HUES6 (cell line): ENCODE results near the gene SIGLEC5.
"Not testable (repeated sequence)": the region's sequence is repeated elsewhere in the genome, so short reads cannot be mapped to it uniquely, and the experiment has no call there.

Experiments used
- H3K27ac ChIP-seq: 2 replicates; pipeline ENCODE4 v1.7.0; 2013; ENCODE audit warnings: low read depth, mild to moderate bottlenecking, low read length, inconsistent platforms
- H3K27me3 ChIP-seq: 2 replicates; pipeline ENCODE4 v1.6.1; 2013; ENCODE audit warnings: low read length; ENCODE audit not compliant: control insufficient read depth, insufficient read depth
- H3K36me3 ChIP-seq: 2 replicates; pipeline ENCODE4 v1.6.1; 2013; ENCODE audit warnings: low read length; ENCODE audit not compliant: control insufficient read depth, insufficient read depth
- H3K4me1 ChIP-seq: 2 replicates; pipeline ENCODE4 v1.6.1; 2013; ENCODE audit warnings: low read length; ENCODE audit not compliant: control insufficient read depth, insufficient read depth
- H3K4me3 ChIP-seq: 2 replicates; pipeline ENCODE4 v1.5.1; 2013; ENCODE audit warnings: low read depth, low read length
- H3K9ac ChIP-seq: one replicate; pipeline ENCODE4 v1.6.1; 2013; ENCODE audit warnings: mild to moderate bottlenecking, low read length
- H3K9me3 ChIP-seq: 2 replicates; pipeline ENCODE4 v1.6.1; 2013; ENCODE audit warnings: low read depth, low read length; ENCODE audit not compliant: control insufficient read depth, insufficient read depth

Gene SIGLEC5

DNA sequence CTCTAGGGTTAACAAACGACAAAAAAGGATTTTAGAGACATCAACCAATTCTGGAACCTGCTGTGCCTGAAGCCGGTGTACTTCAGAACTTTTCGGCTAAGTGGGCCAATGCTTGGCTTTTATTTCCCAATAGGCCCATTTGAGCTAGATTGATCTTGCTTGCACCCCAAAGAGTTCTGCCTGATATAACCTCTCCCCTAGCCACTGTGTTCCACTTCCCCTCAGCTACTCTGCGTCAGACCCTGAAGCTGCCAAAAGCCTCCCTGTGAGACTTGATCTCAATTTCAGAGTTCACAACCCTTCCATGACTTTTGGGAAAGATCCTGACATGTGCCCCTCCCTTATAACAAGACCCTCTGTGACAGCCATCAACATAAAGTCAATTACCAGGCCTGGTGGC is 22.1 kb upstream of the SIGLEC5 start:
- no peak overlapping the region for H3K4me3 ChIP-seq
- H3K9ac ChIP-seq: no peak overlapping the region
- 0 out of 2 replicates have a peak, but pooled peaks cover 2% of the 10 kb centered on the region for H3K9me3 ChIP-seq
- no peaks in the 10 kb centered on the region for H3K4me1 ChIP-seq
- no peak overlapping the region for H3K27ac ChIP-seq
- H3K36me3 ChIP-seq: no peaks in the 10 kb centered on the region
- peaks cover 38% of the 10 kb centered on the region; the same call in 1 of the 2 replicates for H3K27me3 ChIP-seq

DNA sequence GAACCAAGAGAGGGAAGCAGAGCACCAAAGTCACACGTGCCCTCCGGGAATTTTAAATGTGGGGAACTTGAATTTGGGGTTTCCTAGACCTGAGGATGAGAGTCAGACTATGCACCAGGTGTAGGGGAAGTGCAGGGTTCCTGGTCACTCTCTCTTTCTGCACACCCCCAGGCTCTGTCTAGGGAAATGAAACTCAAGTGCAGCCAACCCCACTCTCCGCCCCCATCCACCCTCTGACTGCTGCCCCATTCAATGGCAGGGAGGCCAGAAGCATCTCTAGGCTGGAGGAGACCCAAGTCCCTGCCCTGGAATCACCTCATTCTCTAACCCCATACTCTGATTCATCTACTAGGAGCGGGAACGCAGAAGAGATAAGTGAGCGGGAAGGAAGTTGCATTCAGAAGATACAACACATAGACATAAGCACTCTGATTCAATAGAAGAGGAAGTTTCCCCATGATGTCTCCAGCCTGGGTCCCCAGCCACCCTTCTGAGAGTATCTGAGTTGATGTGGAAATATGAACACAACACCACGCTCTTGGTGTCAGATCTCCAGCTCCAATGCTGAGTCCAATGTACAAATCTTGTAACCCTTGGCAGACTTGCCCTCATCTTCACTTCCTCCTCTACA is 21.1 kb upstream of the SIGLEC5 start:
- H3K9ac ChIP-seq: no peak overlapping the region
- H3K27me3 ChIP-seq: peaks cover 38% of the 10 kb centered on the region; the same call in 1 of the 2 replicates
- H3K27ac ChIP-seq: no peak overlapping the region
- H3K4me3 ChIP-seq: no peak overlapping the region
- no peaks in the 10 kb centered on the region for H3K4me1 ChIP-seq
- H3K9me3 ChIP-seq: 0 out of 2 replicates have a peak, but pooled peaks cover 2% of the 10 kb centered on the region
- H3K36me3 ChIP-seq: no peaks in the 10 kb centered on the region

DNA sequence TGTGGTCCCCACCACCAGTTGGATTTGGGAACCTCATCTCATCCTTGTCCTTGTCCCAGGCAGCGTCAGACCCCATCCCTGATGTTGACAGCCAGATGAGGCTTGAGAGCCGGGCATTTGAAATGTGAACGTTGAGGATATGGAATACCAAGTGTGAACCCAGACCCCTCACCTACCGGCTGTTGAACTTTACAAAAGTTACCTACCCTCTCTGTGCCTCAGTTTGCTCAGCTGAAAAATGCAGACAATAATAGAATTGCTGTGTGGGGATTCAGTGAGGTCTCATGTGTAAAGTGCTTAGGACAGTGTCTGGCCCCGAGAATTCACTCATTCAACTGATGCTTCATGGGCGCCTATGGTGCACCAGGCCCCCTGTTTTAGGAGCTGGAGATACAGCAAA is 17.1 kb upstream of the SIGLEC5 start:
- H3K9ac ChIP-seq: no peak overlapping the region
- H3K36me3 ChIP-seq: no peaks in the 10 kb centered on the region
- no peaks in the 10 kb centered on the region for H3K9me3 ChIP-seq
- H3K27me3 ChIP-seq: peaks cover 34% of the 10 kb centered on the region; the same call in 1 of the 2 replicates
- no peak overlapping the region for H3K4me3 ChIP-seq
- no peak overlapping the region for H3K27ac ChIP-seq
- no peaks in the 10 kb centered on the region for H3K4me1 ChIP-seq

DNA sequence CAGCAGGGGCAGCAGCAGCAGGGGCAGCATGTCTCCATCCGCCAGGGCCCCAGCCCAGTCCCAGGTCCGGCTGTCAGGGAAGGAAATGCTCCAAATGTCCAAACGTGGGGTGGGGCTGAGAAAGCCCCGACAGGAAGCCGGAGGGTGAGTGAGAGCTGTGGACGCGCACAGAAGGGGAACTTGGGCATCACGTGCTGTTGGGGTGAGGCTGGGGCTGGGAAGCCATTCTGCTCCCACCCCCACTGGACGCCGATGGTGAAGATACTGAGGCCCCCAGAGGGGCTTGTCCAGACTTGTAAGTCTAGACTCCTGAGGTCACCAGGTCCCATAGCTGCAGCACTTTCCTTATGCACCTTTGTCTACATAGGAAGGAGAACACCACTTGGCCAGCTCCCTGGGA is 16.5 kb upstream of the SIGLEC5 start, which contains the start of gene SIGLEC14:
SIGLEC14 (minus strand) TSS at position 96 of the 400 bp plus-strand sequence; CDS start at position 30, 66 bp downstream.
- H3K27me3 ChIP-seq: peaks cover 28% of the 10 kb centered on the region; the same call in 1 of the 2 replicates
- H3K9me3 ChIP-seq, H3K4me3 ChIP-seq, H3K4me1 ChIP-seq, H3K9ac ChIP-seq, H3K27ac ChIP-seq, H3K36me3 ChIP-seq: not testable (repeated sequence)

DNA sequence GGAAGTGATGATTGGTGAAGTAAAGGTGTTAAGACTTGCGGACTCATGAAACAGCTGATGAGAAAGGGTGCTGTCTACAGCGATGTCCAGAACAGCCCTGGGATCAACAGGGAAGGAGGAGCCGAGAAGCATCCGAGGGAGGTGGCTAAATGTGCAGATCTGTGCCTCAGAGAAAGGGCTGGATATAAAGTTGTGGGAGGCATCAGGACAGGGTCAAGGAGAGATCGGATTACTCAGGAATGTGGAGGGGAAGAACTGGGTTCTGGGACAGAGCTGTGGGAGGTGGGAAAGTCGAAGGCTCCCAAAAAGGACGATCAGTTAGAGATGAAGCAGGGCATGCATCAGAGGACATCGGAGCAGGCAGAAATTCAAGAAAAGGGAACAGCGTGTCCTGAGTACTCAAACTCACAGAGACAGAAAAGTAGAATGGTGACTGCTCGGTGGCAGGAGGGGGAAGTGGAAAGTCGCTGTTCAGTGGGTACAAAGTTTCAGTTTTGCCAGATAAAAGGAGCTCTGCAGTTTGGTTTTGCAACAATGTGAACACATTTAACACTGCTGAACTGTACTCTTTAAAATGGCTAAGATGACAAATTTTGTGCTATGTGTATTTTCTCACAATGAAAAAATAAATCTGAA is 14.6 kb upstream of the SIGLEC5 start:
- H3K27ac ChIP-seq: no peak overlapping the region
- H3K9ac ChIP-seq: no peak overlapping the region
- H3K36me3 ChIP-seq: no peaks in the 10 kb centered on the region
- no peak overlapping the region for H3K4me3 ChIP-seq
- peaks cover 11% of the 10 kb centered on the region; the same call in 1 of the 2 replicates for H3K27me3 ChIP-seq
- H3K9me3 ChIP-seq: no peaks in the 10 kb centered on the region
- no peaks in the 10 kb centered on the region for H3K4me1 ChIP-seq

DNA sequence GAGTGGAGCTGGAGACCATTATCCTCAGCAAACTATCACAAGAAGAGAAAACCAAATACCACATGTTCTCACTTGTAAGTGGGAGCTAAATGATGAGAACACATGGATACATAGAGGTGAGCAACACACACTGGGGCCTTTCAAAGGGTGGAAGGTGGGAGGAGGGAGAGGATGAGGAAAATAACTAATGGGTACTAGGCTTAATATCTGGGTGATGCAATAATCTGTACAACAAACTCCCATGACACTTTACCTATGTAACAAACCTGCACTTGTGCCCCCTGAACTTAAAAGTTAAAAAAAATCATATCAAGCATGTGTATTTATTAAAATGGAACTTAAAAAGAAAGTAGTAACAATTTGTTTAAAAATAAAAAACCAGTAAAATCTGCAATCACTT is 11.4 kb upstream of the SIGLEC5 start:
- Histone ChIP-seq H3K4me1 (no peaks in the 10 kb centered on the region), H3K4me3 (no peak overlapping the region), H3K27me3 (peaks cover 3% of the 10 kb centered on the region; the same call in 1 of the 2 replicates), H3K36me3 (no peaks in the 10 kb centered on the region), H3K27ac (no peak overlapping the region), H3K9ac (no peak overlapping the region), H3K9me3 (peaks cover 5% of the 10 kb centered on the region; the same call in 1 of the 2 replicates)

DNA sequence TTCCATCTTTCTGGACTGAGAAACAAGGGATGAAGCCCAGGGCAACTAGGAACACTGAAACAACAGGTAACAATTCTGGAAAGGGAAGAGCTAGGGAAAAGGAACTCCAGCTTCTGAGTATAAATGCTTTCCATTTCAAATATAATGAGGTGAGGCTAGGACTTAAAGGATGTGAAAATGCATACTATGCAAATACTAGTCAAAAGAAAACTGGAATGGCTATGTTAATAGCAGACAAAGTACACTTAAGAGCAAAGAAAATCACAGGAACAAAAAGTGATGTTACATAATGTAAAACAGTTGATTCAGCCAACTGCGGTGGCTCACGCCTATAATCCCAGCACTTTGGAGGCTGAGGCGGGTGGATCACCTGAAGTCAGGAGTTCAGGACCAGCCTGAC is 10.2 kb upstream of the SIGLEC5 start:
- Histone ChIP-seq H3K36me3 (no peaks in the 10 kb centered on the region), H3K9ac (no peak overlapping the region), H3K9me3 (peaks cover 5% of the 10 kb centered on the region; the same call in 1 of the 2 replicates), H3K4me3 (no peak overlapping the region), H3K27ac (no peak overlapping the region), H3K4me1 (no peaks in the 10 kb centered on the region), H3K27me3 (peaks cover 3% of the 10 kb centered on the region; the same call in 1 of the 2 replicates)

DNA sequence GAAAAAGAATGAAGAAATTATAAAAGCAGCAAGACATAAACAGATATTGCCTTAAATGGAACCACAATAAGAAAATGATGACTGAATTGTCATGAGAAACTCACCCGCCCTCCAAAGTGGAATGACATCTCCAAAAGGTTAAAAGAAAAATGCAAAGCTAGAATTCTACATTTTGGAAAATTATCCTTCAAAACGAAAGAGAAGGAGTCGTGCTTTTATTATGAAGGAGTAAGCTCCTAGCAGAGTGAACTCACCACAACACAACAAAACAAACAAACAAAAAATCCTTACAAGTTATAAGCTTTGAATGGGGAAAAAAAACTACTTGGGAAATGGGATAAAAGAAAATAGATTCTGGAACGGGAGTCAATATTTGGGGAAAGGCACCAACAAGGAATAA is 9.7 kb upstream of the SIGLEC5 start:
- no peaks in the 10 kb centered on the region for H3K36me3 ChIP-seq
- H3K27ac ChIP-seq: no peak overlapping the region
- peaks cover 5% of the 10 kb centered on the region; the same call in 1 of the 2 replicates for H3K9me3 ChIP-seq
- H3K4me3 ChIP-seq: no peak overlapping the region
- H3K9ac ChIP-seq: no peak overlapping the region
- peaks cover 3% of the 10 kb centered on the region; the same call in 1 of the 2 replicates for H3K27me3 ChIP-seq
- no peaks in the 10 kb centered on the region for H3K4me1 ChIP-seq

DNA sequence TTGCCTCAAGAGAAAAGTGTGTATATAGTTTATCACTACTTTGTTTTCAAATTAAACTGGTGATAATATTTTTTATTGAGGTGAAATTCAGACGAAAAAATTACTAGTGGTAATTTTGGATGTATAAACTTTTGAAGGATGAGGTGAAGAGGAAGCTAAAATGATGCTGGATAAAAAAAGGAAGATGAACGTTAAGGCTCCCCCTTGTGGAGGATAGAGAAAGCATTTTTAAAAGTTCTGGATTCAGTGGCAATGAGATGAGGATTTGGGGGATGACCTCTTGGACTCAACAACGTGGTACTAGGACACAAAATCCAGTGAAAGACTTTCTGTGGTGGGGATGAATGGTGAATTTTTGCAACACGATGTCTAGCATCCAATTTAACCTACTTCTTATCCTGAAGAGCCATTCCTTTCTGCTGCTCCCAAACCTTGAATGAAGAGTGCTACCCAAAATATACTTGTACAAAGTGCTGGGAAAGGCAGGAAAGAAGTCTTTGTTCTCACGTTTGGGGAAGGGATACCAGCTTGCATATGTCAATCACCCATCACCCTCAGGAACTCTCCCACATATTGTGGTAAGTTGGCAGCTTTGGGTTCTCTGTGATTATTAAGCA is 7.3 kb upstream of the SIGLEC5 start:
- Histone ChIP-seq H3K4me3 (no peak overlapping the region), H3K9me3 (peaks cover 5% of the 10 kb centered on the region; the same call in 1 of the 2 replicates), H3K4me1 (no peaks in the 10 kb centered on the region), H3K27me3 (peaks cover 3% of the 10 kb centered on the region; the same call in 1 of the 2 replicates), H3K9ac (no peak overlapping the region), H3K36me3 (no peaks in the 10 kb centered on the region), H3K27ac (no peak overlapping the region)

DNA sequence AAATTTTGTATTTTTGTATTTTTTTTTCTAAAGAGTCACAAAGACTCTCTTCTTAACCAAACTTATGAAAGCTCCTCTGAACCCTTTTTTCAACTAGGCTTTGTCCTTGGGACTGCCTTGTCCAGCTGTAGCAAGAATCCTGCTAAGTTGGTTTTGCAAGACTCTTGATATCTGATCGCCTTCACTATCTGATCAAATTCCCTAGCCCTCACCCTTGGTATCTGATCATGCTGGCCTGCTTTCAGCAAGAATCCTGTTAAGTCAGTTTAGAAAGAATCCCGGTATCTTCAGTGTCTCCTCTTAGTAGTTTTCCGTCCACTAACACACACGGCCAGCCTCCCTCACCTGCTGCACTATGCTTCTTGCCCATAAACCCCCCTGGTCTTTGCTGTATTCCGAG is 1.9 kb upstream of the SIGLEC5 start:
- no peaks in the 10 kb centered on the region for H3K4me1 ChIP-seq
- H3K27me3 ChIP-seq: peaks cover 11% of the 10 kb centered on the region; the same call in 1 of the 2 replicates
- no peaks in the 10 kb centered on the region for H3K36me3 ChIP-seq
- no peak overlapping the region for H3K27ac ChIP-seq
- H3K4me3 ChIP-seq: no peak overlapping the region
- 0 out of 2 replicates have a peak, but pooled peaks cover 5% of the 10 kb centered on the region for H3K9me3 ChIP-seq
- H3K9ac ChIP-seq: no peak overlapping the region
